ENCODE results near the gene RABL6. TPM values are rescaled to one million over a fixed set of nuclear protein-coding genes. Genes with fewer than 3 reads are reported as not detected.

RABL6 gene
- total RNA-seq, 1 donor from 2014 or later = 198 TPM

GRCh38 chr9:136856541-136857141 lies 48.9 kb downstream of the RABL6 start:
- Mint-ChIP-seq H3K27me3 (ENCODE audit: low read depth) (no peaks in the 10 kb centered on the region), H3K36me3 (ENCODE audit: low read depth) (no peaks in the 10 kb centered on the region), H3K4me1 (no peaks in the 10 kb centered on the region), H3K27ac (ENCODE audit: unreplicated experiment) (no peak overlapping the region), H3K4me3 (no peak overlapping the region), H3K9me3 (no peaks in the 10 kb centered on the region)
- TF ChIP-seq CTCF (conservative IDR thresholded peaks at IDR 0.05) = peak; percentile 16
- DNase-seq (ENCODE audit: low read depth, low spot score) = no peak

DNA sequence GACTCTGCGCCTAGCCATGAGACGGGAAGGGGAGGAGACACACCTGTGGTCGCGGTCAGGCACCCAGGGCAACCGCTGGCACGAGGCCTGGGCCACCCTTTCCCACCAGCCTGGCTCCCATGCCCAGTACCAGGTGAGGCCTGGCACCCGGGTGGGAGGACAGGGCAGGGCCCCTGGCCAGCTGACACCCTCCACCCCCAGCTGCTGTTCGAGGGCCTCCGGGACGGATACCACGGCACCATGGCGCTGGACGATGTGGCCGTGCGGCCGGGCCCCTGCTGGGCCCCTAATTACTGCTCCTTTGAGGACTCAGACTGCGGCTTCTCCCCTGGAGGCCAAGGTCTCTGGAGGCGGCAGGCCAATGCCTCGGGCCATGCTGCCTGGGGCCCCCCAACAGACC lies 49.4 kb downstream of the RABL6 start:
- Mint-ChIP-seq H3K9me3 (no peaks in the 10 kb centered on the region), H3K36me3 (ENCODE audit: low read depth) (no peaks in the 10 kb centered on the region), H3K4me1 (no peaks in the 10 kb centered on the region), H3K27me3 (ENCODE audit: low read depth) (no peaks in the 10 kb centered on the region), H3K27ac (ENCODE audit: unreplicated experiment) (no peak overlapping the region), H3K4me3 (no peak overlapping the region)
- TF ChIP-seq CTCF (conservative IDR thresholded peaks at IDR 0.05) = no peak
- DNase-seq (ENCODE audit: low read depth, low spot score) = no peak

DNA sequence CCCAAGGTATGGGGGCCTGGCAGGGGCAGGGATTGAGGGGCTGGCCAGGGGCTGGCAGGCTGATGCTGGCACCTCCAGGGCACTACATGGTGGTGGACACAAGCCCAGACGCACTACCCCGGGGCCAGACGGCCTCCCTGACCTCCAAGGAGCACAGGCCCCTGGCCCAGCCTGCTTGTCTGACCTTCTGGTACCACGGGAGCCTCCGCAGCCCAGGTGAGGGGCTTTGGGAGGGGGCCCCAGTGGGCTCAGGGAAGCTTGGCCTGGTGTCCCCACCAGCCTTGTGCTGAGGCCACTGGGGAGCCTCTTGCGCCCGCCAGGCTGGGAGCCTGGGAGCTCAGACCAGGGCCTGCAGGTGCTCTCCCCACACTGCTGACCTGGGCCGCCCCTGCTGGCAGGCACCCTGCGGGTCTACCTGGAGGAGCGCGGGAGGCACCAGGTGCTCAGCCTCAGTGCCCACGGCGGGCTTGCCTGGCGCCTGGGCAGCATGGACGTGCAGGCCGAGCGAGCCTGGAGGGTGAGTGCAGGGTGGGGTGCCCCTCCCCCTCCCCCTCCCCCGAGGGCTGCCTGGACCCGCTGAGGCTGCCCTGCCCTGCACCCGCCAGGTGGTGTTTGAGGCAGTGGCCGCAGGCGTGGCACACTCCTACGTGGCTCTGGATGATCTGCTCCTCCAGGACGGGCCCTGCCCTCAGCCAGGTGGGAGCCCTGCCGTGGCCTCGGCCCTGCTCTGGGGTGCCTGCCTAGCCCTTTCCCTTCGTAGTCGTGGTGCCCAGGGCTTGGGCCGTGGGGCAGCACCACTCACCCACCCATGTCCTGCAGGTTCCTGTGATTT lies 50.0 kb downstream of the RABL6 start:
- TF ChIP-seq CTCF (conservative IDR thresholded peaks at IDR 0.05) = no peak
- no peaks in the 10 kb centered on the region for H3K4me1 Mint-ChIP-seq
- H3K27me3 Mint-ChIP-seq (ENCODE audit: low read depth) = no peaks in the 10 kb centered on the region
- H3K36me3 Mint-ChIP-seq (ENCODE audit: low read depth) = no peaks in the 10 kb centered on the region
- no peak overlapping the region for H3K4me3 Mint-ChIP-seq
- H3K27ac Mint-ChIP-seq (ENCODE audit: unreplicated experiment) = no peak overlapping the region
- no peaks in the 10 kb centered on the region for H3K9me3 Mint-ChIP-seq
- DNase-seq (ENCODE audit: low read depth, low spot score) = no peak

GRCh38 chr9:136858452-136858843 lies 50.7 kb downstream of the RABL6 start:
- H3K27ac Mint-ChIP-seq (ENCODE audit: unreplicated experiment) = no peak overlapping the region
- TF ChIP-seq CTCF (conservative IDR thresholded peaks at IDR 0.05) = no peak
- no peaks in the 10 kb centered on the region for H3K36me3 Mint-ChIP-seq (ENCODE audit: low read depth)
- H3K27me3 Mint-ChIP-seq (ENCODE audit: low read depth) = no peaks in the 10 kb centered on the region
- no peak overlapping the region for H3K4me3 Mint-ChIP-seq
- no peaks in the 10 kb centered on the region for H3K9me3 Mint-ChIP-seq
- no peaks in the 10 kb centered on the region for H3K4me1 Mint-ChIP-seq
- DNase-seq (ENCODE audit: low read depth, low spot score) = no peak

DNA sequence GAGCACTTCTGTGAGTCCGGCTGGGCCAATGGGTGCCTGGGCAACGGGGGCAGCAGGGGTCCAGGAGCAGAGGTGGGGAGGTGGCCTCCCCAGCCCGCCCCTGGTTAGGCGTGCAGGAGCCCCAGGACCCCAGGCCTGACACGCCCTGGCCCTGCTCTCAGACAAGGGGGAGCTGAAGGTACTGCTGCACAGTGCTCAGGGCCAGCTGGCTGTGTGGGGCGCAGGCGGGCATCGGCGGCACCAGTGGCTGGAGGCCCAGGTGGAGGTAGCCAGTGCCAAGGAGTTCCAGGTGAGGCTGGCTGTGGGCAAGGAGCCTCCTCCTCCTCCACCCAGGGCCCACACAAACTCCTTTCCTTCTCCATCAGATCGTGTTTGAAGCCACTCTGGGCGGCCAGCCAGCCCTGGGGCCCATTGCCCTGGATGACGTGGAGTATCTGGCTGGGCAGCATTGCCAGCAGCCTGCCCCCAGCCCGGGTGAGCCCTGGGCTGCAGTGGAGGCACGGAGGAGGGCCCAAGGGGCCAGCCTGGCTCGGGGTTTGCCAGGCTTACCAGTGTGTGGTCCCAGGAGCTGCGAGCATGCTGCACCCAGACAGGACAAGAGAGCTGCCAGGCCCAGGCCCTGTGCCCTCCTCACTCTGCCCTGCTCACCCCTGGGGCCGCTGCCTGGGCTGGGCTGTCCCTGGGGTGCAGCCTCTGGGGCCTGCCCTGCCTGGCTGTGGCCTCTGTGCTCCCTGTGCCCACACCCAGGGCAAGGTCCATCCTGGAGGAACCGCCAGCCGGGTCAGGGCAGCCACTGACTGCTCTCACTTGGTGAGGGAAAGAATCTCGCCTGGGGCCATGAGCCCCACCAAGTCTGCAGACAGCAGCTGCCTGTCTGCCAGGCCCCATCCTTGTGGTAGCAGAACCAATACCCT lies 51.4 kb downstream of the RABL6 start:
- TF ChIP-seq CTCF (conservative IDR thresholded peaks at IDR 0.05) = no peak
- peaks cover 3% of the 10 kb centered on the region for H3K36me3 Mint-ChIP-seq (ENCODE audit: low read depth)

More for the DNA sequence above, 51.4 kb downstream of the RABL6 start:
- H3K27ac Mint-ChIP-seq (ENCODE audit: unreplicated experiment) = no peak overlapping the region
- no peaks in the 10 kb centered on the region for H3K4me1 Mint-ChIP-seq
- H3K9me3 Mint-ChIP-seq = no peaks in the 10 kb centered on the region
- no peak for DNase-seq (ENCODE audit: low read depth, low spot score)
- no peaks in the 10 kb centered on the region for H3K27me3 Mint-ChIP-seq (ENCODE audit: low read depth)
- H3K4me3 Mint-ChIP-seq = no peak overlapping the region

All from neural crest cell (in vitro differentiated cells).